Activated CD4-positive, CD25-positive, alpha-beta regulatory T cell (primary cell): Measurements from ENCODE around the gene MLPH.

ENCODE experiments used
- DNase-seq, 4 experiments: peaks; one replicate each; lab custom pipeline; 2025; lab: John Stamatoyannopoulos, UW

MLPH gene

DNA sequence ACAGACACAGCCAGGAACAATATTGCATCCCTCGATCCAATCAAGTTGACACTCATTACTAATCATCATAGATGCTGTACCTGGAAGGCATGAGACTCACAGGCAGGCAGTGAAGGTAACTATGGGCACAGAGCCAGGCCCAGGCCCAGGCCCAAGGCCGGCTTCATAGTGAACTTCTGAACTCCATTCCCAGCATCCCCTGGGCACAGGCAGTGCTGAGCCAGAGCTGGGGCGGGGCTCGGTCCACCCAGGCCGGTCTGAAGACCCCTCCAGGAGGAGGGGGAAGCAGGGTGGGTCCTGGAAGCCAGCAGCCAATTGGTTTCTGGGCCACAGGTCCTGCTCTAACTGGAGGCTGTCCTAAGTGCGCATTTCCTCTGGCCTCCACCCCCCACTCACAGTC lies 37.6 kb downstream of the MLPH start:
- no peak for DNase-seq

DNA sequence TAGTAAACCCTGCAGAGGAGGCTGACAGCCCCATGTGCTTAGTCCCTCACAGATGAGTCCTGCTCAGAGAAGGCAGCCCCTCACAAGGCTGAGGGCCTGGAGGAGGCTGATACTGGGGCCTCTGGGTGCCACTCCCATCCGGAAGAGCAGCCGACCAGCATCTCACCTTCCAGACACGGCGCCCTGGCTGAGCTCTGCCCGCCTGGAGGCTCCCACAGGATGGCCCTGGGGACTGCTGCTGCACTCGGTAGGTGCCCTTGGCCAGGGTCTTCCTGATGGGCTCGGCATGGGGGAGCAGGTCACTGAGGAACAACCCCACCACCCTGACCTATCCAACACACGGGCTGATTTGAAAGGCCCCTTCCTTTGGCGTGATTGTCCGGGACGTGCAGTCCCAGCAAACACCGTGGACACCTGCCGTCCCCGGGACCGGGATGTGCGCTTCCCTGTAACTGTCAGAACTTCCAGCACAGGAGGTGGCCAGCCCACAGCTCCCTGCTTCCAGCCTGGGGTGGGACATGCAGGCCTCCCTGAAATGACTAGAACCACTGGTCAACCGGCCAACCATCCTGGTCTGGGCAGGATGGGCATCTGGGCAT lies 38.6 kb downstream of the MLPH start:
- no peak for DNase-seq

DNA sequence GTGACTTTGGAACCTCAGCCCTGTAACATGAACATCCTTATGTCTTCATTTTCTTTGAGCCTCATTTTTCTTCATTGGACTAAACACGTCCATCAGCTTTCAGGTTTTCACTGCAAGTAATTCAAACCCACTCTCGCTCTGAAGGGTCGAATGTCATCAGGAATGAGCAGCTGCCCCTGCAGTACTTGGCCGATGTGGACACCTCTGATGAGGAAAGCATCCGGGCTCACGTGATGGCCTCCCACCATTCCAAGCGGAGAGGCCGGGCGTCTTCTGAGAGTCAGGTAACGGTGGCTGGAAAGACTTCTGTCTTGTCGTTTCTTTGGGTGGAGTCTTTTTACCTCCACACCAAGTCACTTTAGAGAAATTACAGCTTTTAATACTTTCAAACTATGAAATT lies 40.2 kb downstream of the MLPH start:
- DNase-seq: no peak

DNA sequence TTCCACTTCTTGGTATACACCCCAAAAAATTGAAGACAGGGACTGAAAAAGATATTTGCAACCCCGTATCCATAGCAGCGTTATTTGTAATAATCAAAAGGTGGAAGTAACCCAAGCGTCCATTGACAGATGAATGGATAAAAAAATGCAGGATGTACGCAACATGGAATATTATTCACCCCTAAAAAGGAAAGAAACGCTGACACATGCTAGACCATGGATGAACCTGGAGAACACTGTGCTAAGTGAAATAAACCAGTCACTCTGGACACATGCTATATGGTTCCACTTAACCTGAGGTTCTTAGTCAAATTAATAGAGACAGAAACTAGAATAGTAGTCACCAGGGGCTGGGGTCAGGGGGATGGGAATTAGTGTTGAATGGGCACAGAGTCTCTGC lies 40.7 kb downstream of the MLPH start:
- DNase-seq: no peak

GRCh38 chr2:237529452-237530402 lies 42.7 kb downstream of the MLPH start:
- DNase-seq: no peak

DNA sequence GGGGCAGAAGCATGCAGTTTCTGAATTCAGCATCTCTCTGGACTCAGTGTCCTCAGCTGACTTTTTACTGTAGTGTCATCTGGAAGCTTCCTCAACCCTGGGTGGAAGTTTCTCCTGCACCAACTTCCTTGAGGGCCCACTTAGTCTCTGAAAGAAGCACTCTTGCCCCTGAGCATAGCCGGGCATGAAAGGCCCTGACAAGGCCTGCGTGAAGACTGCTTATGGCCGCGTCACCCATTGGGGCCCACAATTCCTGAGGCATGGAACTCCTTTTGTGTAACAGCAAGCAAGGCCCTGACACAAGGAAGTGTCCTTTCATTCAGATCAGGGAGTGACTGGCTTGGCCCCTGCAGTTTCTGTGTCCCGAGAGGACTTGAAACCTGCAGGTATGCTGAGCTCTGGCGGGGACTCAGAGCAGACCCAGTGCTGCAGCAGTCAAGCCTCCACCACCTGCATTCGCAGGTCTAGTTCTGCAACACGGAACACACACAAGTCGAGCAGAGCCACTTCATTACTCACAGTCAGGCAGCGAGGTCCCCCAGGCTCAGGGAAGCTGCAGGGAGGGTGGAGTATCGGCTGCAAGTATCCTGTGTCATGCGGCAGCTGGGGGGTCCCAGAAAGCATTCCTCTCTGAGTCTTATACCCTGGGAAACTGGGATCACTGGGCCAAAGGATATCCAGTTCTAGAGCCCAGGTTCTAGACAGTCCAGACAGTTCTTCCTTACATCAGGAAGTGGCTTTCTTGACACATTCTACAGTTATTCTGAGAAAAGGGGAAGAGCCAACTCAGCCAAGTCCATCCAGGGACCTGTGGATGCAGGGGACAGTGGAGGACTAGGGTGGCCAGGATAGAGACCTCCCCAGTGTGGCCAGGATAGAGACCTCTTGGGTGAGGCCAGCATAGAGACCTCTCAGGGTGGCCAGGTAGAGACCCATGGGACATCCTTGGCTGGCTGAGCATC lies 43.7 kb downstream of the MLPH start:
- no peak for DNase-seq

- DNase-seq: no peak
These were observed 45.1 kb downstream of the MLPH start for GRCh38 chr2:237532160-237532559.

GRCh38 chr2:237533668-237534161 lies 46.7 kb downstream of the MLPH start:
- no peak for DNase-seq

DNA sequence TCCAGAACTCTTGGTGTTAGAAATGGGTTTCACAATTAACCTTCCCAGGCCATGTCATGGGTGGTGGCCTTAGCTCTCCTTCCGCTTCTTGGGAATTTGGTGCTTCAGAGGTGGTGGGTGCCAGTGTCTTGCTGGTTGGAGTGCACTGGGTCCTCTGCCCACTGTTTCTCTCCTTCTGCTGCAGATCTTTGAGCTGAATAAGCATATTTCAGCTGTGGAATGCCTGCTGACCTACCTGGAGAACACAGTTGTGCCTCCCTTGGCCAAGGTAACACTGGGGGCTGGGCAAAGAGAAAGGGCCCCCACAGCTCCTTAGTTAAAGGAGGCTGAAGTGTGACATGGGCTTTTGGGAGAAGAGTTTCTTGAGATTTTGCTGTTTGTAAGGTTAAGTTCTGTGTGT lies 47.3 kb downstream of the MLPH start:
- no peak for DNase-seq

GRCh38 chr2:237535385-237536082 lies 48.5 kb downstream of the MLPH start:
- no peak for DNase-seq

DNA sequence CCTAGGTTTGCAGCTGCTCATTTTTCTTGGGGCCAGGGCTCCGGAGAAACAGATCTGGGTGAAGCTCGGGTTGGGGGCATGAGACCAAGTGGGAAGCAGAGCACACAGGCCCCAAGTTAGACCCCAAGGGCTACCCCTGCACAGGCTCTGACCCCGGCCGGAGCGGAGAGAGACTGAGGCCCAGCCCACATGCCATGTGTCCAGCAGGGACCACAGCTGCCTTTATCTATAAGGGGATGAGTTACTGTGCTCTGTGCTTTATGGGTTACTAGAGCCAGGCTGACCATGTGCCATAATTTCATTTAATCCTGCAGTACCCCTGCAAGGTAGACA lies 49.0 kb downstream of the MLPH start:
- no peak for DNase-seq

GRCh38 chr2:237536617-237537016 lies 49.6 kb downstream of the MLPH start:
- DNase-seq: no peak

DNA sequence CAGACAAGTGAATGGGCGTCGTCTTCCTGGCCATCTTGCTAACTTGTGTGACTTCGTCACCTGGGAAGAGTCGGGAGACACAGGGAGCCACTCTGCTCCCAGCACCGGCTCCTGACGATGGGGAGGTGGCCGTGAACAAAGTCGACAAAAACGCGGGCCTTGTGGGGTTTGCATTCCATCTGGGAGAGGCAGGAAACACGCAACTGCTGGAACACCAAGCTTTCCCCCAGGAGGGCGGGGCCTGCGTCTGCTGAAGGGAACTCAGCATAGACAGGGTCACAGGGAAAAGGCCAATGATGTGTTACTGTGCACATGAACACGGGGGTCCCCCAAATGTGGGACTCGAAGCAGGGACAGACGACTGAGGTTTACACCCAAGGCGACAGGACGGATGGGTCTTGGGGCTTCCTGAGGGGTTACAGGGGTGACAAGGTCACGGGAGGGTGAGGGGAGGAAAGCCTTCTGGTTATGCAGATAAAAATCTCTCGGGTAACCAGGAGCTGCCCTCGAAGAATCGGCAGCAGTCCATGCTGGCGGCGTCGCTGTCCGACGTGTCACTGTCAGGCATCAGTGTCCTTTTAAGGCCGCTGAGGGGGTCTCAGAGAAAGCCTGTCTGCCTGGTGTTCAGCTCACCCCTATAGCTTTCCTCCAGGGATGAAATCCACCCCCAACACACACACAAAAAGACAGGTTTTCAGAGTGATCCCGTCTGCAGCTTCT lies 51.1 kb downstream of the MLPH start:
- no peak for DNase-seq

DNA sequence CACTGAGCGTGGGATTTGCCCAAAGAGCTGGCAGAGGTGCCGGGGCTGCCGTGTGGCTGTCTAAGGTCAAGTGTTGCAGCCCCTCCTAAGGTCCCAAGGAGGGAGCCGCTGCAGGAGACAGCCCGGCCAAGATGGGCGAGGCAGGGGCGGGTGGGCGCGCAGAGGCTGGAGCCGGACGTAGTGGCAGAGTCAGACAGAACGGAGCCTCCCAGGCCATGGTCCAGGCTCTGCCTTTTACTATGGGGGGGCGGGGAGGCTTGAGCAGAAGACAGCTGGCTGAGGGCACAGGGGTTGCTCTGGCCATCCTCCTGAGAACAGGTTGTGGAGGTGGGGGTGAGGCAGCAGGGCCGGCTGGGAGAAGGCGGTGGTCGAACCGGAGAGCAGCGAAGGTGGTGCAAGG lies 51.9 kb downstream of the MLPH start:
- no peak for DNase-seq

DNA sequence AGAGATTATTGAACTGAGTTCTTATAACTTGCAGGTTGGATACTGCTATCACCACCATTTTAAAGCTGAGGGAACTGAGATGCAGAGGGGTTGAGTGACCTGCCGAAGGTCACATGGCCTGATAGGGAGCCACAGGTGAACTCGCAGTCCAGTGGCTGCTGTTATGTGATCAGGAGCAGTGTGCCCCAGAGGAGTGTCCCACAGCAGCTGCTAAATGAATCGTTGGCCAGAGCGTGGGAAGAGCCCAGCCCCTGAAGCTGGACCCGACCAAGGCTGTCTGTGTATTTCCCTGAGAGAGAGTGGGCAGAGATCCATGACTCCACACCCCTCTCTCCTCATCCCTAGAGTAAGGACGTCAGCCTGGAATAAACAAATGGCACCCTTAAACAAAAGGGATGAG lies 52.6 kb downstream of the MLPH start:
- no peak for DNase-seq

- DNase-seq: no peak
These were observed 53.2 kb downstream of the MLPH start for GRCh38 chr2:237540223-237540775.

DNA sequence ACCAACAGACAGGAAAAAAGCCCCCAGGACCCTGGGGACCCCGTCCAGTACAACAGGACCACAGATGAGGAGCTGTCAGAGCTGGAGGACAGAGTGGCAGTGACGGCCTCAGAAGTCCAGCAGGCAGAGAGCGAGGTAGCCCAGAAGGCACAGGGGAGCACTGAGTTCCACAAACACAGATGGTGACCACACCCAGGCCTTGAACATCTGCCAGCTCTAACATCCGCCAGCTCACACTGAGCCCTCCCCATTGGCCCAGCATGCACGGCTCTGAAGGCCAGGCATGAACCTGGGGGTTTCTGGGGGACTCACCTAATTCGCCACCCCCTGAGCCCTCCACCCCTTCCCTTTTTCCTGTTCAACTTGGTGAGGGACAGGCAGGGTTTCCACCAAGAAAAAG lies 53.8 kb downstream of the MLPH start:
- no peak for DNase-seq

DNA sequence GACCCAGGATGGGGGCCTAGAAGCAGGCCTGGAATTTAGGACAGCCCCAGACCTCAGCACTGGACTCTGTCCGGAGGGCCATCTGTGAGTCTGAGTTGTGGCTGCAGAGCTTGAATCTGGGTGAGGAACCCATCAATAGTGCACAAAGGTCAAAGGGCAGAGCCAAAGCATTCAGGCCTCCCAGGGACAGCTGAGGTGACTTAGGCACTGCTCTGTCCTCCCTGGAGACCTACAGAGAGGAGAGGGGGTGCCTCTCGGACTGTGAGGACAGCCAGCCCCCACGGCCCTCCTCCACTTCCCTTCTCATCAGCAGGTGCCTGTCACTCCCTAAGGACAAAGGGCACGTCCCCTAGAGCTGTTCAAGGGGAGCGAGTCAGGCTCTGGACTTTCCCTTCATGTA lies 54.2 kb downstream of the MLPH start:
- DNase-seq: no peak

DNA sequence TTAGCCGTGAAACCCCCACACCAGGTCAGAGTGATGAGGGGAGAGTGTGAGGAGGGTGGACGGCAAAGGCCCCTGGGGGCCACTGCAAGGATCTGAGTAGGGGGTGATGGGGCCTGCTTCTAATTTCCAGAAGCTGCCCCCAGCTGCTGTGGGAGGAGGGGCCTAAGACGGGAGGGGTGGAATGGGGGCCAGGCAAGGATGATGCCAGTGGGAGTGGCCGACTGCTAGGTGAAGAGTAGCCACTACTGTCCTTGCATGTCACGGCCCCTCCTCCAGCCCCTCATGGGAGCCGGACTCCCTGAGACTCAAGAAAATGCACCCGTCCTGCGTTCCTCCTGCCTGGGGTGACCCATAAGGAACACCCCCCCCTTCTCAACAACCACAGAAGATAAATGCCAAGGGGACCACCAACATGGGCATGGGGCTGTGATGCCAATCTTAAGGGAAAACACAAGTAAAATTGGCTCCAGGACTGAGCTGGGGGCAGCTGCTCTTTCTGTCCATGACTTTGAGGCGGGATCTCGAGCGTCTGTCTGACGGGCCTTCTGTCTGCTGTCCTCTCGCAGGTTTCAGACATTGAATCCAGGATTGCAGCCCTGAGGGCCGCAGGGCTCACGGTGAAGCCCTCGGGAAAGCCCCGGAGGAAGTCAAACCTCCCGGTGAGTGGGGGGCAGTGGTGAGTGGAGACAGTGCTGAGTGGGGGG lies 55.1 kb downstream of the MLPH start:
- no peak for DNase-seq
